ENCODE results near the gene ZKSCAN5. TPM values are rescaled to one million over a fixed set of nuclear protein-coding genes. Genes with fewer than 3 reads are reported as not detected.

The ZKSCAN5 gene
- total RNA-seq, 4 donors from 2014 or later, result 9.6 to 11.2 (median 10.5) TPM

DNA sequence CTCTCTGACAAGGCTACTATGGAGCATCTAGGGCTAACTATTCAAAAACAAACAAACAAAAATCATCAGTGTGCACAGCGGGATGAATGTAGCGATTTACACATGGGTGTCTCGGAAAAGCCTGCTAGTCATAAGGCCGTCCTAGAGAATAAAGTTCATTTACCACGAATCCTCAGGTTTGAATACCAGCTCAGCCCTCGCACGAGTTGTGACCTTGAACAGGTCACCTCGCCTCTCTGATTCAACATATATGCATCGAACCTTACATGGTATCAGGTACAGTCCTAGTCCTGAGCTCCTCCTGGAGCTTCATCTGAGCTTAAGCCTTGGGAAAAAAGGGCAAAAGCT lies 39.1 kb upstream of the ZKSCAN5 start:
- H3K4me1 ChIP-seq, result peaks cover 36 to 58% (median 52%) of the 10 kb centered on the region in 4 donors
- H3K4me3 ChIP-seq, result peak overlapping the region; percentile 68 to 97 (median 74)
- intact Hi-C loops (cut with DNase I), result no loop called here
- DNase-seq (ENCODE audit: extremely low spot score), result no peak
- no peaks in the 10 kb centered on the region for H3K9me3 ChIP-seq
- TF ChIP-seq POLR2A (IDR thresholded peaks at IDR 0.05; ENCODE audit: low read depth) (no peak), POLR2AphosphoS5 (IDR thresholded peaks at IDR 0.05) (no peak), EP300 (IDR thresholded peaks at IDR 0.05) (no peak)
- TF ChIP-seq, protein P1, sequence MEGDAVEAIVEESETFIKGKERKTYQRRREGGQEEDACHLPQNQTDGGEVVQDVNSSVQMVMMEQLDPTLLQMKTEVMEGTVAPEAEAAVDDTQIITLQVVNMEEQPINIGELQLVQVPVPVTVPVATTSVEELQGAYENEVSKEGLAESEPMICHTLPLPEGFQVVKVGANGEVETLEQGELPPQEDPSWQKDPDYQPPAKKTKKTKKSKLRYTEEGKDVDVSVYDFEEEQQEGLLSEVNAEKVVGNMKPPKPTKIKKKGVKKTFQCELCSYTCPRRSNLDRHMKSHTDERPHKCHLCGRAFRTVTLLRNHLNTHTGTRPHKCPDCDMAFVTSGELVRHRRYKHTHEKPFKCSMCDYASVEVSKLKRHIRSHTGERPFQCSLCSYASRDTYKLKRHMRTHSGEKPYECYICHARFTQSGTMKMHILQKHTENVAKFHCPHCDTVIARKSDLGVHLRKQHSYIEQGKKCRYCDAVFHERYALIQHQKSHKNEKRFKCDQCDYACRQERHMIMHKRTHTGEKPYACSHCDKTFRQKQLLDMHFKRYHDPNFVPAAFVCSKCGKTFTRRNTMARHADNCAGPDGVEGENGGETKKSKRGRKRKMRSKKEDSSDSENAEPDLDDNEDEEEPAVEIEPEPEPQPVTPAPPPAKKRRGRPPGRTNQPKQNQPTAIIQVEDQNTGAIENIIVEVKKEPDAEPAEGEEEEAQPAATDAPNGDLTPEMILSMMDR (IDR thresholded peaks at IDR 0.05), result no peak
- peaks cover 0 to 31% (median 9%) of the 10 kb centered on the region in 4 donors for H3K36me3 ChIP-seq
- WGBS, result 7% methylated on average over 9 of the region's 9 CpGs
- peak overlapping the region; percentile 83 to 92 (median 85) for H3K27ac ChIP-seq (replicated peaks in 1 of 4)
- H3K27me3 ChIP-seq, result no peaks in the 10 kb centered on the region

DNA sequence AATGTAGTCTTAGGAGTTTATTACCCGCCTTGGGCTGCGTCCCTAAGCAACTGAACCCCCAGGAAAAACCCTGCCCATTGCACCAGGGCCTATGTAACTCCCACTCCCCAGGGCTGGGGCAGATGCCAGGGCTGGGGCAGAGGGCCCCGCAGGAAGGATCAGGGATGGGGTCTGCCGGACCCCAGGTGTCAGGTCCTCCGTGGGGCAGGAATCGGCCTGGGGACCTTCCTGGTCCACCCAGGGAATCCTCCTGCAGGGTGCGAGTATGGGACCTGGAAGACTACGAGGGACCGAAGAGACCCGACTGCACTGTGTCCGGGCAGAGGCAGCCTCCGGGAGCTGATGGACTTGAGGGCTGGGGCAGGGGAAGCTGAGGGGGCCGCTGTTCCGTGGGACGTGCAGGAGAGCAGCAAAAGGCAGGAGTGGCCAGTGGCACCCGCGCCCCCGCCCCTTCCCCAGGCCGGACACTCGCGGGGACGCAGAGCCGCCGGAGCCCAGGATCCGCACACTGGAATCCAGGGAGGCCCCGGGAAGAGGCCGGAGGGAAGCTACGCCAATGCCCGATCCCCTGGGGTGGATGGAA lies 36.0 kb upstream of the ZKSCAN5 start:
- no peak for DNase-seq (ENCODE audit: extremely low spot score)
- peaks cover 0 to 11% (median 6%) of the 10 kb centered on the region in 4 donors for H3K36me3 ChIP-seq
- H3K9me3 ChIP-seq, result no peaks in the 10 kb centered on the region
- no peak overlapping the region for H3K4me3 ChIP-seq
- no peaks in the 10 kb centered on the region for H3K27me3 ChIP-seq
- TF ChIP-seq POLR2AphosphoS5 (IDR thresholded peaks at IDR 0.05), result no peak
- TF ChIP-seq, protein P1 (IDR thresholded peaks at IDR 0.05), result no peak
- TF ChIP-seq EP300 (IDR thresholded peaks at IDR 0.05), result no peak
- TF ChIP-seq POLR2A (IDR thresholded peaks at IDR 0.05; ENCODE audit: low read depth), result no peak
- peaks cover 40 to 45% (median 44%) of the 10 kb centered on the region in 4 donors for H3K4me1 ChIP-seq
- H3K27ac ChIP-seq (replicated peaks in 1 of 4), result no peak overlapping the region
- 88% methylated on average over 26 of the region's 29 CpGs for WGBS
- intact Hi-C loops (cut with DNase I), result no loop called here

DNA sequence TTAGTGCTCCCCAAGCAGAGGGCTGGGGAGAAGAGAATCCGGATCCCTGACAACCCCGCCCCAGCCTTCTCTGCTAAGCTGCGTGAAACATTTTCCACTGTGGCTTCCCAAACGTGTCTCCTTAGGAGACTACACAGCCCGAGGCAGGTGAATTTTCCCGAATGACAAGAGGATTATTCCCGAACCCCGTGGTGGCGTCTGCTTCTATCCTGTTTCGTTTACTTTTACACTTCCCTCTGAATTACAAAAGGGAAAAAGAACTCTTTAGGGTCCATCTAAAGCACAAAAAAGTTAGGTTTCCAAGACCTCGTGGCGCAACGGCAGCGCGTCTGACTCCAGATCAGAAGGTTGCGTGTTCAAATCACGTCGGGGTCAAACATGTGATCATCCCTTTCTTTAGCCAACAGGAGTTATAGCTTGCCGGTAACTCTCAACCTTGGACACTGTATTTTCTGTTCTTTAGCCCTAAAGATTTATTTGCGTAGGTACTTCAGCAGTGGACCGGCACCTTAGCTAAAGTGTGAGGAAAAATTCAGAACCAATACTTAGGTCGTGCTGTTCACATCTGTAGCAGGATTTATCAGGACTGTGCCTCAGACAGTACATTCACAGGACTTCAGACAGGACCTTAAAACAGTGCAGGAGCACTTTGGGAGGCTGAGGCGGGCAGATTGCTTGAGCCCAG lies 34.9 kb upstream of the ZKSCAN5 start:
- peaks cover 36 to 45% (median 41%) of the 10 kb centered on the region in 4 donors for H3K4me1 ChIP-seq
- H3K9me3 ChIP-seq, result no peaks in the 10 kb centered on the region
- H3K27me3 ChIP-seq, result no peaks in the 10 kb centered on the region
- H3K4me3 ChIP-seq, result peak overlapping the region; percentile 8 to 39 (median 22)
- TF ChIP-seq EP300 (IDR thresholded peaks at IDR 0.05) (no peak), POLR2A (IDR thresholded peaks at IDR 0.05; ENCODE audit: low read depth) (no peak), POLR2AphosphoS5 (IDR thresholded peaks at IDR 0.05) (no peak)
- TF ChIP-seq, protein P1 (IDR thresholded peaks at IDR 0.05), result no peak
- DNase-seq (ENCODE audit: extremely low spot score), result no peak
- WGBS, result 37% methylated on average over 22 of the region's 23 CpGs
- peak overlapping the region; percentile 10 to 55 (median 27) for H3K27ac ChIP-seq (replicated peaks in 1 of 4)
- peaks cover 0 to under 1% (median 0%) of the 10 kb centered on the region in 4 donors for H3K36me3 ChIP-seq
- intact Hi-C loops (cut with DNase I), result no loop called here

DNA sequence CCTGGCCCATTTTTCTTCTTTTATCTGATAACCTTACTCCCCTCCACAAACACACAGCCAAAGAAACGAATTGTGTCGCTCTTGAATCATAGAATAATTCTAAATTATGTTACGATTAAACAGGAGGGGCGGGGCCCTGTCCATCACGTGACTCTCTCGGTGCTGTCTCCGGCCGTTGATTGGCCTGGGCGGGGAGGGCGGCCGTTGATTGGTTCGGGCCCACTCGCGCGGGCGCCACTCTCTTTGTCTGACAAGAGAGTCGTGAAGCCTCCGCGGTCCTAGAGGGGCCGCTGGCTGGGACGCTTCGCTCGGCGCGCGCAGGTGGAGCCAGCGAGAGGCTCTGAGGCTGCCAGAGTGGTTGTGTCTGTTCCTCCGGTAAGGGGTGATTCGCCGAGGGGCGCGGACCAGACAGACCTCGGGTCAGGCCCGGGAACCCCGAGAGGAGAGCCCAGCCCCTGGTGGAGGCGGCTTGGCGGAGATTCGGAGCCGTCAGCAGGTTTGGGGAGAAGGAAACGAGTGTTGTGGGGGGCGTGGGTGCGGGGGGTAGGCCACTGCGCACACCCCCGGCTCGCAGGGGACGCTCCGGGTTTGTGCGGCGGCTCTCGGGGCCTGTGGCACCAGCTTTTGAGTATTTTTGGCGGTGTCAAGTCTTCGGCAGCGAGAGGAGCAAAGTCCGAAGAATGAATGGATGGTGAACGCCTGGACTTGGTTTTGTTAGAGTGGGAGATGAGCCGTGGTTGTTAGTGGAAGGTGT lies 31.7 kb upstream of the ZKSCAN5 start, which contains the start of gene ZNF789:
Gene ZNF789, plus strand, starts transcription at position 330 of the 754 bp plus-strand sequence. CDS start 3,567 bp downstream, outside the sequence.
- H3K27me3 ChIP-seq, result no peaks in the 10 kb centered on the region
- H3K36me3 ChIP-seq, result no peaks in the 10 kb centered on the region
- peak within 1 kb of the TSS; percentile 90 to 93 (median 91) for H3K27ac ChIP-seq (replicated peaks in 1 of 4)
- H3K4me1 ChIP-seq, result peaks cover 21 to 27% (median 25%) of the 10 kb centered on the region in 4 donors
- TF ChIP-seq POLR2A (IDR thresholded peaks at IDR 0.05; ENCODE audit: low read depth), result no peak
- TF ChIP-seq, protein P1 (IDR thresholded peaks at IDR 0.05), result no peak
- no peak for TF ChIP-seq EP300 (IDR thresholded peaks at IDR 0.05)
- peak; percentile 68 to 85 for TF ChIP-seq POLR2AphosphoS5 (IDR thresholded peaks at IDR 0.05)
- H3K9me3 ChIP-seq, result no peaks in the 10 kb centered on the region
- DNase-seq (ENCODE audit: extremely low spot score), result peak; percentile 99
- peak within 1 kb of the TSS; percentile 64 to 89 (median 82) for H3K4me3 ChIP-seq
- under 1% methylated on average over 50 of the region's 56 CpGs for WGBS
- intact Hi-C loops (cut with DNase I), result loop anchor here (2.0 kb wide), 1 partner anchor 26 kb away; no protein-coding TSS in a partner anchor

Measured in esophagus muscularis mucosa (tissue), 4 donors.